Kidney capillary endothelial cell (primary cell): ENCODE data around the gene PNPLA6.
"Not testable (repeated sequence)": the region's sequence is repeated elsewhere in the genome, so short reads cannot be mapped to it uniquely, and the experiment has no call there.

Experiments
- DNase-seq: peaks from one replicate; pipeline ENCODE4 v3.0.0-alpha.2; 2018; ENCODE audit warnings: low spot score

The PNPLA6 gene

DNA sequence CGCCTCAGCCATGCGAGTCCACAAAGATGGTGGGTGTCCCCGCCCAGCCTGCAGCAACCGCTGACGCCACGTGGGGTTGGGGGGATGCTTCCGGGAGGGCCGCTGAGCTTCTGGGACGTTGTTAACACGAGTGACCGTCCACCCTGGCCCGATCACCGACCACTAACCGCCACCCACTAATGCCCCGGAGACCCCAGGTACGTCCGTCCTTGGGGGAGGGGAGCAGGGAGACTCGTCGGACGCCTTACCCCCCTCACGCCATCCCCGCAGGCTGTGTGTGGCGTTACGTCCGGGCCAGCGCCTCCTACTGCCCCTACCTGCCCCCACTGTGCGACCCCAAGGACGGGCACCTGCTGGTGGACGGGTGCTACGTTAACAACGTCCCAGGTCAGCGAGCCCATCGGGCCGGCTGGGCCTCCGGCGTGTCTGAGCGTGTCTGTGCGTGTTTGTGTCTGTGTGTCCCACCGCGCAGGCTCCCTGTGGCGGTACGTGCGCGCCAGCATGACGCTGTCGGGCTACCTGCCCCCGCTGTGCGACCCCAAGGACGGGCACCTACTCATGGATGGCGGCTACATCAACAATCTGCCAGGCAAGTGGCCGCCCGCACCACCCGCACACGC lies 21.3 kb downstream of the PNPLA6 start:
- no peak for DNase-seq

DNA sequence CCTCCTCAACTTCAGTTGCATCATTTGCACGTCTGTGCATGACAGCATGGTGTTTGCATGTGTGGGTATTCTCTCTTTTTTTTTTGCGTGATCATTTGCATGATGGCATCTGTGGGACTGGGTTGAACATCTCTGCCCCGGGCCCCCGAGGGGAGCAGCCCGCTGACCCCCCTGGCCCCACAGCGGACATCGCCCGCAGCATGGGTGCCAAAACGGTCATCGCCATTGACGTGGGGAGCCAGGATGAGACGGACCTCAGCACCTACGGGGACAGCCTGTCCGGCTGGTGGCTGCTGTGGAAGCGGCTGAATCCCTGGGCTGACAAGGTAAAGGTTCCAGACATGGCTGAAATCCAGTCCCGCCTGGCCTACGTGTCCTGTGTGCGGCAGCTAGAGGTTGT lies 23.1 kb downstream of the PNPLA6 start:
- no peak for DNase-seq

DNA sequence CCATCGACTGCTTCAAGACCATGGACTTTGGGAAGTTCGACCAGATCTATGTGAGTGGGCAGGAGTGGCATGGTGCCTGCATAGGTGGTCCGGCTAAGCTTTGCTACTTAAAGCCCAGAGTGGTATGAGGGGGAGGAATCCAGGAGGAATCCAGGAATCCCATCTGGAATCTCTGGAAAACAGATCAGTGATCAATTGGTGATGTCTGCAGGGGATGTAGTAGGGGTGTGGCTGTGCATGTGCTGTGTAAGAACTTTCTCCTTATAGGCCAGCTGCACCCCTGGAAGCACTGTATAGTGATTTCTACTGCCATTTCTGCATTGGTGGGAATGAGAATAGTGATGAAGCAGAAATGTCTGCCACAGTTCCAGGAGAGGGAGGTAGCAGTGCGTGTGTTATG lies 23.6 kb downstream of the PNPLA6 start:
- DNase-seq = no peak

DNA sequence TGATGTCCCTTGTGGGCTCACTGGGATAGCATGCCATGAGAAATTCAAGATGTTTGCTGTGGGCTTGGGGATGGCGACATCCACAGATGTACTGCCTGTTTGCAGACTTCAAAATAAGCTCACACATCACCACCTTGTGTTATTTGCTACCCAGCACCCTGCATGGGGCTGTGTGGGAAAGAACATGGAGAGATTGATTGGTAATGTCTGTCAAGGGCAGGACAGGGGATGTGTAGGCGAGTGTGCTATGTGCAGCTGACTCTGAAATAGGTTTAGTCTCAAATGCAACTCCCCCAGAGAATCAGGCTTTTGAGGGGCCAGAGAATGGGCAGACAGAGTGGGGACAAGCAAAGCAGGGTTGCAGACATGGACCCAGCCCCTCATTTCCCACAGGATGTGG lies 24.7 kb downstream of the PNPLA6 start:
- DNase-seq = no peak

DNA sequence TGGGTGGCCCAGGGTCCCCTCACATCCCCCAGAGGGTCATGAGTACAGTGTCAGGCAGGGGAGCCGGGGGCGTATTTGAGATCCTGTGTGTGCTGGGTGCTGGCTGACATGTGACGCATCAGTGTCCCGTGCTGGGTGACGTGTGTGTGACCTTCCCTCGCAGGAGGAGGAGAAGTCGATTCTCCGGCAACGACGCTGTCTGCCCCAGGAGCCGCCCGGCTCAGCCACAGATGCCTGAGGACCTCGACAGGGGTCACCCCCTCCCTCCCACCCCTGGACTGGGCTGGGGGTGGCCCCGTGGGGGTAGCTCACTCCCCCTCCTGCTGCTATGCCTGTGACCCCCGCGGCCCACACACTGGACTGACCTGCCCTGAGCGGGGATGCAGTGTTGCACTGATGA lies 25.8 kb downstream of the PNPLA6 start:
- DNase-seq = no peak

DNA sequence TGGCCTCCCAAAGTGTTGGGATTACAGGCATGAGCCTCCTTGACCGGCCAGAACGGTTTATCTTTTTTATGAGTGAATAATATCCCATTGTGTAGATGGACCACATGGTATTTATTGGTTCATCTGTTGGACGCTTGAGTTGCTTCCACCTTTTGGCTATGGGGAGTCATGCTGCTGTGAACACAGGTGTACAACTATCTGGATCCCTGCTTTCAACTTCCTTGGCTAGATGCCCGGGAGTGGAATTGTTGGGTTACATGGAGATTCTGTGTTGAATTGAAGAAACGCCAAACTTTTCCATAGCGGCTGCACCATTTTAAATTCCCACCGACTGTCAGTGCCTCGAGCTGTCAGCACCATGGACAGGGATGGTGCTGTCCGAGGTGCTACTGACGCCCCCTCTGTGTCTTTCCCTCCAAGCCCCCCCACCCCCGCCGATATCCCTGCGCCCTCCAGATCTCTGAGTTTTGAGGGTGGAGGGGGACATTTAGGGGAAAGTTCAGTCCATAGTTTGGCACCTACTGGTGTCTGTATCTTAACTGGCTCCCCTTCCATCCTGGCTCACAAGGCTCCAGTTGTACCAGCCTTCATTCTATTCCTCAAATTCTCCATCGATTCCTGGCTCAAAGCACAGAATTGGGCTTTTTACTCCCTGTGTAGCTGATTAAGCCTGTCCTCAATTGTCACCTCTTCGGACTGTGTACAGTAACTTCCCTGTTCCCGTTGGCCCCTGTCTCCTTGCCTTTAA lies 27.3 kb downstream of the PNPLA6 start:
- DNase-seq = no peak

DNA sequence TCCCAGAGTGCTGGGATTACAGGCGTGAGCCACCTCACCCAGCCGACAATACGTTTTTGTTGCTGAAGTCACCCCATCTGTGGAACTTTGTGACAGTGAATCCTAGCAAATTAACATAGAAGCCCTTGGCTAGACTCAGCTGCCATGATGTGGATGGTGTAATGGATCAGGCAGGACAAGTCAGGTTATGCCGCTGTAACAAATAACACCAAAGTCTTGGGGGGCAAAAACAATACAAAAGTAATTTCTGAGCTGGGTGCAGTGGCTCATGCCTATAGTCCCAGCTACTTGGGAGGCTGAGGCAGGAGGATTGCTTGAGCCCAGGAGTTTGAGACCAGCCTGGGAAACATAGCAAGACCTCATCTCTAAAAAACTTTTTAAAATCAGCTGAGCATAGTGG lies 29.3 kb downstream of the PNPLA6 start:
- DNase-seq = no peak

DNA sequence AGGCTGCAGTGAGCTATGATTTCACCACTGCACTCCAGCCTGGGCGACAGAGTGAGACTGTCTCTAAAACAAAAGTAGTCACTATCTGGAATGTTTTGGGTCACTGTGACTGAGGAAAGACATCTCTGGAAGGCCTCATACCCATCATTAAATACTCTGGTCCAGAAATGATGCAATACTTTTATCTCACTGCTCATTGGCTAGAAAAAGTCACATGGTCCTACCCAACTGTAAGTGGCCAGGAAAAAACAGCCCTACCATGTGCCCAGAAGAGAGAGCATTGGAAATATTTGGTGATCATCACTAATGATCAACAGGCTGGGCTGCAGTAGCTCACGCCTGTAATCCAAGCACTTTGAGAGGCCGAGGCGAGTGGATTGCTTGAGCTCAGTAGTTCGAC lies 29.8 kb downstream of the PNPLA6 start:
- no peak for DNase-seq

DNA sequence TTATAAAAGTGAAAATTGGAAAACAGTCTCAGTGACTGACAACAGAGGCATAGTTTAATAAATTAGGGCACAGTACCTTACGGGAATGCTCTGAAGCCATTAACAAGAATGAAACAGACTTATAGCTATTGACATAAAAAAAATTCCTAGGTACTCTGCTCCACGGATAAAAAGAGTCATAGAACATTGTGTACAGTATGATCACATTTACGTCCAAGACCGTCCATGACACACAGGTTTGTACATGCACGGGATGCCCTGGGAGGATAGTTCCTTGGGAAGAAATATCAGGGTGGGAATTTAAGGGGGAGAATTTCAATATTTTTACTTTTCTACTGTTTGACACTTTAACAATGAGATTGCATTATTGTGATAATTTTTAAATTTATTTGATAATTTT lies 35.2 kb downstream of the PNPLA6 start:
- DNase-seq = no peak

DNA sequence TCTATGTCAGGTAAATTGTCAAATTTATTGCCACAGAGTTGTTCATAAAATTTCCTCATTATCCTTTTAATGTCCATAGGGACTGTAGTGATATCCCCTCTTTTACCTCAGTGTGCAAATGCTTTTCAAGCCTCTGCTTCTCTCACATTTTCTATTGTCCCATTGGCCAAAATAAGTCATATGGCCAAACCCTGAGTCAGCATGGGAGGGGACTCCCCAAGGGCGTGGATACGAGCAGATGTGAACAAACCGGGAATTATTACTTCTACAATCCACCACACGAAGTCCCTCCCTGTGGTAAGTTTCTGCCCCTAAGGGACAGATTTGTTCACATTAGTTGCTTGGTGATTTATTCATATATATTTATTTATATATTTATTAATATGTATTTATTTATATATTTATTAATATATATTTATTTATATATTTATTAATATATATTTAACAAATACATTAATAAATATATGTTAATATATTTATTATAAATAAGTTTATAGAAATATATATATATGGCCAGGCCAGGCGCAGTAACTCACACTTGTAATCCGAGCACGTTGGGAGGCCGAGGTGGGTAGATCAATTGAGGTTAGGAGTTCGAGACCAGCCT lies 40.0 kb downstream of the PNPLA6 start:
- no peak for DNase-seq

DNA sequence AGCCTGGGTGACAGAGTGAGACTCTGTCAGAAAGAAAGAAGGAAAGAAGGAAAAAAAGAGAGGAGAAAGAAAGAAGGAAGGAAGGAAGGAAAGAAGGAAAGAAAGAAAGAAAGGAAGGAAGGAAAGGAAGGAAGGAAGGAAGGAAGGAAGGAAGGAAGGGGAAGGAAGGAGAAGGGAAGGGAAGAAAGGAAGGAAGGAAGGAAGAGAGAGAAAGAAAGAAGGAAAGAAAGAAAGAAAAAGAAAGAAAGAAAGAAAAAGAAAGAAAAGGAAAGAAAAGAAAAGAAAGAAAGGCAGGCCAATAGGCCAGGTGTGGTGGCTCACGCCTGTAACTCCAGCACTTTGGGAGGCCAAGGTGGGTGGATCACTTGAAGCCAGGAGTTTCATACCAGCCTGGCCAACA lies 41.9 kb downstream of the PNPLA6 start:
- DNase-seq = not testable (repeated sequence)

DNA sequence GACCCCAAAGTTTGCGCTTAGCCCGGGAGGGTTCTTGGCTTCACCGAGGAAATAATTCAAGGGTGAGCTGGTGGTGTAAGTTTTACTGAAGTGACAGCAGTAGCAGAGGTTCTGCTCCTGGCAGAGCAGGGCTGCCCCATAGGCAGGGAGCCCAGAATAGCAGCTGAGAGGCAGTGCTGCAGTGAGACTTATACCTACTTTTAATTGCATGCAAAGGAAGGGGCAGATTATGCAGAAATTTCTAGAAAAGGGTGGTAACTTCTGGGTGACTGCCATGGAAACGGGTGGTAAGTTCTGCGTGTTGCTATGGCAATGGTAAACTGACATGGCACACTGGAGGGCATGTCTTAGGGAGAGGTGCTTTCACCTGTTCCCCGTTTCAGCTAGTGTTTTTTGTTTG lies 42.6 kb downstream of the PNPLA6 start:
- DNase-seq = no peak

DNA sequence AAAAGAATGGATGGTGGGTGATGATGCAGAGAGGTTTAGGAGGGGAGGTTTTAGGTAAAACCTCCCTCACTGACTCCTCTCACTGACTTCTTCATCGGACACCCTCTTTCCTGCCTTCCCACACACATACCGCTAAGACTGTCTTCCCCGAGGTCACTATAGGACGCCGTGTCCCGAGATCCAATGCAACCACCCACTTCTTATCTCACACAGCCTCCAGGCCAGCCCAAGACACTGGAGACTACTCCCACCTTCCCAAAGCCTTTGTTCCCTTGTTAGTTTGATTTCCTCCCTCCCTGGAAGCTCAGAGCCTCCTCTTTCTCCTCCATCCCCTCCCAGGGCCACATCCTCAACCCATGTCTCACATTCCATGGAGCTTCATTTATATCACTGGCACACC lies 43.7 kb downstream of the PNPLA6 start:
- no peak for DNase-seq

DNA sequence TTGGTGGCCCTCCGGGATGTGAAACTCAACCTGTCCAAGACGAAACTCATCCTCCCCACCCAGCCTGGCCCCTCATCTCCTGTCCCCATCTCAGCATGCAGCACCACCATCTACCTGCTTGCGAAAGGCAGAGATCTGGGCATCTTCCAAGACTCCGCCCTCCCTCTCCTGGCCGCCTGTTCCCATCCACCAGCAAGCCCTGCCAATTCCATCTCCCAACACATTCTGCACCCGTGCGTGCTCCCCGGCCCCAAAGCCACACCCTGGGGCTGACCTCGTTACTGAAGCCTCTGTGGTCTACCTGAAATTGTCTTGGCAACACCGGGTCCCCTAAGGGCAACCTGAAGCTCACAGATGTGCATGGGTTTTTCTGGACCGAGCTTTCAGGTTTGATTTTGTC lies 46.9 kb downstream of the PNPLA6 start:
- no peak for DNase-seq

DNA sequence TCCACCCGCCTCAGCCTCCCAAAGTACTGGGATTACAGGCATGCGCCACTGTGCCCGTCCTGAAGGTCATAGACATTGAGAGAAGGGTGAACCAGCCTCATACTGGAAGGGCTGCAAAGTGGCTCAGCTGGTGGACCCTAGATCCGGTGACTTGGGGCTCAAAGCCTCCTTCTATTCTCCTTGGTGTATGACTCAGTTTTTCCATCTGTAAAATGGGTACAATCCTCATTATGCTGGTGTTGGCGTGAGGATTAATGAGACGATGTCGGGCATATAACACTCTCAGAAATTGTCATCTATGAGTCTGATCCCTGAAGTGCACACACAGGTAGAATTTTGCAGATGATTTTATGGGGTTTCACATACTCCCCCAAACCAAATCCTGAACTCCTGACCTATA lies 54.3 kb downstream of the PNPLA6 start:
- no peak for DNase-seq

DNA sequence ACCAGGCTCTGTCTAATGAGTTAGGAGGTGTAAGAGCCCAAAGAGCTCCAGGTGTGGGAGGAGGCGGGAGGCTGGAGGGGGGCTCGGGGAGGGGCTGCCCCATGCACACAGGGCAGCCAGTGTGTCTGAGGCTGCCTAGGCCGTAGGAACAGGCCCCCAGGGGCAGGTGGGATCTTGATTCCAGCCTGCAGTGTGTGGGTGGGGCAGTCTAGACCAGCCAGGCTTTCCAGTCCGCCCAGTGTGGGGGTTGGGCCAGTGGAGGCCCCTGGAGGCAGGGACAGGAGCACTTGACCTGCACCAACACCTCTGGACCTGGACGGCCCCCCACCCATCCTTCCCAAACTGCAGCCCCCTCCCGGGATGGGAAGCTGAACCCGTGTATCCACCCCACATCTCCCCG lies 54.7 kb downstream of the PNPLA6 start:
- DNase-seq = no peak

DNA sequence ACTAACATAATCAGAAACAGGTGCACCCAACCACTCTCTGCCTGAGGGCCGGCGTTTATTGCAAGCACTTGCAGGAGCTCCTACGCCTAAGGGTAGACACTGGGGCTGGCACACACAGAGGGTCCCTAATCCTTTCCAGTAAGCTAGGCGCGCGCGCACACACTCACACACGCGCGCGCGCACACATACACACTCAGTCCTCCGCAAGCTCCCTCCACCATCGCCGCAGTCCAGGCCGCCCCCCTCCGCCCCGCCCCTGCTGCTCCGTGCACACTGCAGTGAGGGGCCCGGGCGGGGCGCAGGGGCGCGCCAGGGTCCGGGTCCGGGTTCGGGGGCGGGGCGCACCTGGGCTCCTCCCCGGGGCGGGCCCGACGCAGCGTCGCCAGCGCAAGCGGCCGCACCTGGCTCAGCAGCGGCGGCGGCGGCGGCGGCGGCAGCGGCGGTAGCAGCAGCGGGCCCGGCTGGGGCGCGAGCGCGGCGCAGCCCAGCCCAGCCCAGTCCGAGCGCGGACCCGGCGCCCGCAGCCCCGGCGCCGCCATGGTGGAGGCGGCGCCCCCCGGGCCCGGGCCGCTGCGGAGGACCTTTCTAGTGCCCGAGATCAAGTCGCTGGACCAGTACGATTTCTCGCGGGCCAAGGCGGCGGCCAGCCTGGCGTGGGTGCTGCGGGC lies 60.1 kb downstream of the PNPLA6 start, which contains the start of gene CAMSAP3:
Gene CAMSAP3 (plus strand): TSS at position 398 of the 668 bp plus-strand sequence. CDS start 140 bp downstream, at position 538.
- DNase-seq = no peak

DNA sequence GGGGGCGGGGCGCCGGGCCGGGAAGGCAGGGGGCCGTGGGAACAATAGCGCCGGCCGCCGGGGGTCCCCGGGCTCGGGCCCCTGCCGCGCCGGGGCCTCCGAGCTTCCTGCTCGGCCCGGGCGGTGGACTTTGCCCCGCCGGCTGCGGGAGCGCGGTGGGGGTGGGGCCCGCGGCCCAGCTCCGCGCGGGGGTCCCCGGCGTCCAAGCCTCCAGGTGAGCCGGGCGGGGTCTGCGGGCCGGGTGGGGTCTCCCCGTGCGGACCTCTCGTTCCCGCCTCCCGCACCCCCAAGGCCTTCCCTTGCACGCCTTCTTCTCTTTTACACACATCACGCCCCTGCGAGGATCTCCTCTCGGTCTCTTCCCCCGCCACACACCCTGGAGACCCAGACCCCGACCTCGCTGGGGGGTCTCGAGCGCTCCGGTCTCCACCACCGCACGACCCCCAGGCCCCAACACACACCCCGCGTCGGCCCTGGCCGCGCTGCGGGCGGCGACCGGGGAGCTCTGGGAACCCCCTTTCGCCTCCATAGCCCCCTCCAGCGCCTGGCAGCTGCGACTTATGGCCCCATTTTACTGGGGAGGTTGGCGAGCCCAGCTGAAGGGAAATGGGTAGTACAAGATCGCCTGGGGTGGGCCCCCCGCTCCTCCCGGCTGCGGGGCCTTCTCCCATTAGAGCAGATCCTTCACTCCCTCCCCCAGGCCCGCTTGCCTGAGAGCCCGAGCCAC lies 60.9 kb downstream of the PNPLA6 start:
- no peak for DNase-seq

DNA sequence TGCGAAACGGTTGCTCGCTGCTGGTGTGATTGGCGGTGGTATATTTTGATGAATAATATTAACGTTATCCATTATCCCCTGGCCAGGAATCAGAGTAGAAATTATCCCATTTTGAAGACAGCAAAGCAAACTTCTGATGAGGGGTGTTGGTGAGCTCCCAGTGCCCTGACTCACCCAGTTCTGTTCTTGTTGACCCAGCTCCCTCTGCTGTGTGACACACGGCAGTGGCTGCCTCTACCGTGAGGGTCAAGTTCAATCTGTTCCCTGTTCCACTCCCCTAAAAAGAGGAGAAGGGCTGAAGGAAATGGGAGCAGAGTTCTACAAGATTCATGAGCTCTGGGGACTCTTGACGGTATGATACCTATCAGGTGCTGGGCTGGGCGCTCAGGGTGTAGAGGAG lies 62.2 kb downstream of the PNPLA6 start:
- no peak for DNase-seq

DNA sequence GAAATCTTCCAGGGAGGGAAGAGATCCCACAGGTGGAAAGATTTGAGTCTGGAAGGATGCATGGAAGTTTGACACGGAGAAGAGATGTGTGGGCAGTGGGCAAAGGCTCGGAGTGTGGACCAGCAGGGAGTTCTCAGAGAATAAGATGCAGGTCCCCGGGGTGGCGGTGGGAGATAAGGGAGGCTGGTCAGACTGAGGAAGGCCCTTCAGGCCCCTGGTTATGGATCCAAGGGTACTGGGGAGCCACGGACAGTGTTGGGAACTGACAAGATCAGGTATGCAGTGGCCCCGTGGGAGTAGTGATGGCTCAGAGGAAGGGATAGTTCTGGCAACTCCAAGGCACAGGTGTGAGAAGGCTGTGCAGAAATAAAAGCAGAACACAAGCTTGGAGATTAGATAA lies 62.7 kb downstream of the PNPLA6 start:
- DNase-seq = no peak

DNA sequence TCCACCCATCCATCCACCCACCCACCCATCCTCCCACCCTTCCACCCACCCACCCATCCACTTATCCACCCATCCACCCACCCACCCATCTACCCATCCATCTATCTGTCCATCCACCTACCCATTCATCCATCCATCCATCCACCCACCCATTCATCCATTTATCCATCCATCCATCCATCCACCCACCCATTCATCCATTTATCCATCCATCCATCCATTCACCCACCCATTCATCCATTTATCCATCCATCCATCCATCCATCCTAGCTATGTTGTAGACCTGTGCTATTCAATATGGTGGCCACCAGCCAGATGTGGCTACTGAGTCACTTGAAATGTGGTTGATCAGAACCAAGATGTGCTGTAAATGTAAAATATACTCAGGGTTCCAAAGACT lies 65.2 kb downstream of the PNPLA6 start:
- no peak for DNase-seq

DNA sequence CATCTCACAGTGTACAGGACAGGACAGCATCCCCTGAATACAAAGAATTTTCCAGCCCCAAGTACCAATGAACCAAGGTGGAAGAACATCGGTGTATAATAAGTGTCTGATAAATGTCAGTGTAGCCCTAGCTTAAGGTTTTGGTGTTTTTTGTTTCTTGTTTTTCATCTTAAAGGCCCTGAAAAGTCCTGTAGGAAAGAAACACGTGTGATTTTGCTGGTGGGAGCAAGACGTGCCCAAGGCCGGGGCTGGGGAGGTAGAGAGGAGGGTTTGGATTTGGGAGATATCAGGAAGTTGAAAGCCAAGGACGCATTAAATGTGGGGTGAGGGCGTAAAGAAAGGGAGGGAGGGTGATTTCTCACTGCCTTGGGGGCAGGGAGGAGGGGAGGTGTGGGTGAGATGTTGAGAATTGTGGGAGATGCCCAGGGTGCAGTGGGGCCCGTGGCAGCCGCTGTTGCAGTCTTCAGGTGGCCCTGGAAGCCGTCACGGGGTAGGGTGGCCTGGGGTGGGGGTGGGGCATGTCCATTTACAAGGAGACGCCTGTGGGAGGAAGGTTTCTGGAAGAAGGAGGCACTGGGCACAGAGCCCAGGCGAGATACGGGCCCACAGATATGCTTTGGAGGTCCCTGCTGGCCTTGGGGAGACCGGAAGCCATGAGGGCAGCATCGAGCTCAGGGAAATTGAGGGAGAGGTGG lies 66.9 kb downstream of the PNPLA6 start:
- no peak for DNase-seq
